Endometrium (tissue), 2 donors: ENCODE measurements around the gene MOB1B.

Experiments
- FAIRE-seq: peaks from 2 replicates; lab custom pipeline; 2012; peaks lifted over from hg19 to GRCh38; lab: Jason Lieb, UNC
- donor health status: control.
- donor health status: control.

Gene MOB1B

GRCh38 chr4:70914631-70915030 lies 12.5 kb downstream of the MOB1B start:
- no peak for FAIRE-seq

- peak; percentile 31 for FAIRE-seq
Measured at GRCh38 chr4:70915036-70915815, 13.1 kb downstream of the MOB1B start.

- no peak for FAIRE-seq
Measured at GRCh38 chr4:70915874-70916559, 13.8 kb downstream of the MOB1B start.

GRCh38 chr4:70920592-70920991 lies 18.4 kb downstream of the MOB1B start:
- no peak for FAIRE-seq

GRCh38 chr4:70925418-70925817 lies 23.2 kb downstream of the MOB1B start:
- FAIRE-seq, result no peak

GRCh38 chr4:70925899-70926635 lies 23.9 kb downstream of the MOB1B start:
- FAIRE-seq, result no peak

- FAIRE-seq, result no peak
Measured at GRCh38 chr4:70927502-70928137, 25.5 kb downstream of the MOB1B start.

- no peak for FAIRE-seq
Measured at GRCh38 chr4:70930530-70931256, 28.5 kb downstream of the MOB1B start.

GRCh38 chr4:70931347-70931746 lies 29.2 kb downstream of the MOB1B start:
- no peak for FAIRE-seq

- FAIRE-seq, result no peak
Measured at GRCh38 chr4:70932984-70933383, 30.8 kb downstream of the MOB1B start.

- no peak for FAIRE-seq
Measured at GRCh38 chr4:70935038-70935695, 33.0 kb downstream of the MOB1B start.

GRCh38 chr4:70936200-70936787 lies 34.1 kb downstream of the MOB1B start:
- FAIRE-seq, result no peak

- FAIRE-seq, result no peak
Measured at GRCh38 chr4:70938086-70938485, 35.9 kb downstream of the MOB1B start.

- no peak for FAIRE-seq
Measured at GRCh38 chr4:70940134-70940533, 38.0 kb downstream of the MOB1B start.

- FAIRE-seq, result no peak
Measured at GRCh38 chr4:70943114-70943513, 40.9 kb downstream of the MOB1B start.

GRCh38 chr4:70945046-70945445 lies 42.9 kb downstream of the MOB1B start:
- FAIRE-seq, result no peak

- no peak for FAIRE-seq
Measured at GRCh38 chr4:70945452-70946055, 43.4 kb downstream of the MOB1B start.

- FAIRE-seq, result no peak
Measured at GRCh38 chr4:70946939-70947338, 44.8 kb downstream of the MOB1B start.

- FAIRE-seq, result no peak
Measured at GRCh38 chr4:70948665-70949260, 46.6 kb downstream of the MOB1B start.

GRCh38 chr4:70954032-70954431 lies 51.9 kb downstream of the MOB1B start:
- no peak for FAIRE-seq
